ENCODE results near the gene ADD1.
"Not testable (repeated sequence)": the region's sequence is repeated elsewhere in the genome, so short reads cannot be mapped to it uniquely, and the experiment has no call there.

Gene ADD1

GRCh38 chr4:2915789-2916188 is 72.1 kb downstream of the ADD1 start:
- DNase-seq (ENCODE audit: low read depth in 1 of 2, low spot score in 1 of 2): no peak

GRCh38 chr4:2916696-2917095 is 73.1 kb downstream of the ADD1 start:
- DNase-seq (ENCODE audit: low read depth in 1 of 2, low spot score in 1 of 2): not testable (repeated sequence)

DNA sequence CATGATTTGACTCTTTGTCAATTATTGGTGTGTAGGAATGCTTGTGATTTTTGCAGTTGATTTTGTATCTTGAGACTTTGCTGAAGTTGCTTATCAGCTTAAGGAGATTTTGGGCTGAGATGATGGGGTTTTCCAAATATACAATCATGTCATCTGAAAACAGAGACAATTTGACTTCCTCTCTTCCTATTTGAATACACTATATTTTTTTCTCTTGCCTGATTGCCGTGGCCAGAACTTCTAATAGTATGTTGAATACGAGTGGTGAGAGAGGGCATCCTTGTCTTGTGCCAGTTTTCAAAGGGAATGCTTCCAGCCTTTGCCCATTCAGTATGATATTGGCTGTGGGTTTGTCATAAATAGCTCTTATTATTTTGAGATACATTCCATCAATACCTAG is 74.7 kb downstream of the ADD1 start:
- DNase-seq (ENCODE audit: low read depth in 1 of 2, low spot score in 1 of 2): not testable (repeated sequence)

- not testable (repeated sequence) for DNase-seq (ENCODE audit: low read depth in 1 of 2, low spot score in 1 of 2)
Observed at GRCh38 chr4:2918714-2919113, 75.1 kb downstream of the ADD1 start.

- not testable (repeated sequence) for DNase-seq (ENCODE audit: low read depth in 1 of 2, low spot score in 1 of 2)
Observed at GRCh38 chr4:2922453-2923101, 78.9 kb downstream of the ADD1 start.

DNA sequence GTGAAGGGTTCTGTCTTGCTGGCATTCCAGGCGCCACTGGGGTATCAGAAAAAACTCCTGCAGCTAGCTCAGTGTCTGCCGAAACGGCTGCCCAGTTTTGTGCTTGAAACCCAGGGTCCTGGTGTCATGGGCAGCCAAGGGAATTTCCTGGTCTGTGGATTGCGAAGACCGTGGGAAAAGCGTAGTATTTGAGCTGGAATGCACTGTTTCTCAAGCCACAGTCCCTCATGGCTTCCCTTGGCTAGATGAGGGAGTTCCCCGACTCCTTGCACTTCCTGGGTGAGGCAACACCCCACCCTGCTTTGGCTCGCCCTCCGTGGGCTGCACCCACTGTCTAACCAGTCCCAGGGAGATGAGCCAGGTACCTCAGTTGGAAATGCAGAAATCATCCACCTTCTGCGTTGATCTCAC is 79.5 kb downstream of the ADD1 start:
- DNase-seq (ENCODE audit: low read depth in 1 of 2, low spot score in 1 of 2): no peak

- no peak for DNase-seq (ENCODE audit: low read depth in 1 of 2, low spot score in 1 of 2)
Observed at GRCh38 chr4:2923668-2924173, 80.1 kb downstream of the ADD1 start.

GRCh38 chr4:2924286-2924685 is 80.6 kb downstream of the ADD1 start:
- DNase-seq (ENCODE audit: low read depth in 1 of 2, low spot score in 1 of 2): no peak

DNA sequence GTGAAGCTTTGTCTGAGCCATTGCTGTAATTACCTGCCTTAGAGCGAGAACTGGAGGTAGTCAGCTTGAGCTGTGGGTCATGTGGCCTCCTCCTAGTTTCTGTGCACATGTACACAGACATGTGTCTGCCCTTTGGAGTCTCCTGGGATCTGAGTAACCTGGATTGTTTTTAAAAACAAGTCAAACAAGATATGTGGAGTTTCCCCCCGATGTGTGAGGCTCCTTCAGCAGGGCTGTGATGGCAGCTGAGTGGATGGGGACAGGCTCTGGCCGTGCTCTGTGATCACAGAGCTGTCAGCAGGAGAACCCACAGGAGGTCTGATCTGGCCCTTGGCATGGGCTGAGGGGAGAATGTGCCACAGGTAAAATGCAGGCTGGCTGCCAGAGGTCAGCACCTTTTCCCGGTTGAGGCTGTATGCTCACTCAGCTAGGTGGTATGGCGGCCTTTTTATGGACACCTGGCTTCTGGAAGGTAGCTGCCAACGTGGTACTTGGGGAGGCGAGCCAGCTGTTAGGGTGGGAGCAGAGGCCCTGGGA is 81.2 kb downstream of the ADD1 start:
- DNase-seq (ENCODE audit: low read depth in 1 of 2, low spot score in 1 of 2): no peak

DNA sequence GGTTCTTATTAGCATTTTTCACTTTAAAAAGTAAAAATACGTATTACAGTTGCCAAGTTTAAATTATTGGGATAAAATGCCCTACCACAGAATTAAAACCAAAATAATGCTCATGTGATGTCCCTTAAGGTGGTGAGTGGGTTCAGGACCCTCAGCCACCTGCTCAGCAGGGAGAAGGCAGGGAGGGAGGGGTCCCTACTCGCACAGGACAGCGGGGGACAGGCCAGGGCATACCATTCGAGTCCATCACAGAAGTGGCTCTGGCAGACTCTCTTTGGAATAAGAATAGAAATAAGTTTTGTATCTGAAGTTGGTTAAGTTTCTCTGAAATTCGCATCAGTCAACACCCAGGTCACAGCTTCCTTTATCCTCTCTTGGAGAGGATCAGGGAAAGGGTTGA is 81.9 kb downstream of the ADD1 start:
- no peak for DNase-seq (ENCODE audit: low read depth in 1 of 2, low spot score in 1 of 2)

DNA sequence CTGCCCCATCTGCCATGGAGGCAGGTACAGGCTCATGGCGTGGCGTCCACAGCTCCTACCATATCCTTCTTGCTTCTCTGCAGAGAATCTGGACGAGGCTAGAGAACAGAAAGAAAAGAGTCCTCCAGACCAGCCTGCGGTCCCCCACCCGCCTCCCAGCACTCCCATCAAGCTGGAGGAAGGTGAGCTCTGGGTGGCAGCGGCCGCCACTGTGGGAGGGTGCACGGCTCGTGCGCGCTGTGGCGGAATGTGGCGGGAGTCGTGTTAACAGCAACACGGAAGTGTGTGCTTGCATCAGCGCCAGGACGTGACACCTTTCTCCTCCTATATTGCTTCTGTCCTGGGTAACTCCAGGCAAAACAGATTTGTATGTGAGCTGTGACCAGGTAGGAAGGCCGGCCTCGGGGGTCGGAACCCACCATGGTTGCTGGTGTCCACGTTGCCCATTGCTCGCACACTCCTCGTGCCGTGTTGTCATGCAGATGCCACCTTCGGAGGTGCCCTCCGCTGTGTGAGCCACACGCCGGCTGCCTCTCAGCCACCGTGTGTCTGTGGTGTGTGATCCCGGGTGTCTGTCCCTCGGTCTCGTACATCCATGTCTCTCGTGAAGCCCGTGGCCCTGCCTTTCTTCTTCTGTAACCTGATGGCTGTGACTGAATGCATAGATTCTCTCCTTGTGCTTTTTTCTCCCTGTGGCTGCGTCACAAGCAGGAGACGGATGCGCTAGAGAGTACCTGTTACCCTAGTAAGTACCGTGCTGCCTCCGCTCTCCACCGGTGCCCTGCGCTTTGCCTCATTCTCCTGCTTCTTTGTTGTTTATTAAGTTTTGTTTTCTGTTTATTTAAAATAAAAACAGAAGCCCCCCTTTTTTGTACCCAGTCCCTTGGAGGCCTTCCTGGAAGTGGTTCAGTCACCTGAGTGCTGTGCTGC is 82.6 kb downstream of the ADD1 start:
- no peak for DNase-seq (ENCODE audit: low read depth in 1 of 2, low spot score in 1 of 2)

DNA sequence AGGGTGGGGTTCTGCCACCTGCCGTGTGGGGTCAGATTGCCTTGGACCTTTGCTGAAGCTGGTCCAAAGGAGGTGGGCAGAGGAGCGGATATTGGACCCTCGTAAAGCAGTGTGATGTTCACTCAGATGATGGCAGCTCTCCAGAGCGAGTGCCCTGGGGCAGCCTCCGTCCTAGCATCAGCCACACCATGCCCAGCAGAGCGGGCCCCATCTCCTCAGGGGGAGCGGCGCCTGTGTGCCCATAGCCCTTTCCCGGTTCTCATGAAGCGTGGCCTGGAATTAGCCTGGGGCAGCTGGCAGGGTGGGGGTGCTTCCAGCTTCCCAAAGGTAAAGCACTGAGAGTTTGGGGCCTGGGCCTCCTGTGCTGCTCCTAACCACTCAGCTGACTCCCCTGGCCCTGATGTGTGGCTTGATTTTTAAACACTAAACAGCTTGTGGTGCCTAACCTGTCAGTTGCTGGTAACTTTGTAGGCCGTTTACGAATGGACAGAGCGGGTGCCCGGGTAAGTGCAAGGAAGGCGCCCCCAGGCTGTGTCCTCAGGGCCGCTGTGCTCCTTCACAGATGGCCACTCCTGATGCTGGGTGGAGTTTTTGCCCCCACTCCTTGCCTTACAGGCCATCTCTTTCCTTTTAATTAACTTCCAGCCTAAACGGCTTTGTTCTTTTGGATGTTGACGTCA is 83.5 kb downstream of the ADD1 start:
- no peak for DNase-seq (ENCODE audit: low read depth in 1 of 2, low spot score in 1 of 2)

- no peak for DNase-seq (ENCODE audit: low read depth in 1 of 2, low spot score in 1 of 2)
Observed at GRCh38 chr4:2927696-2928075, 84.0 kb downstream of the ADD1 start.

DNA sequence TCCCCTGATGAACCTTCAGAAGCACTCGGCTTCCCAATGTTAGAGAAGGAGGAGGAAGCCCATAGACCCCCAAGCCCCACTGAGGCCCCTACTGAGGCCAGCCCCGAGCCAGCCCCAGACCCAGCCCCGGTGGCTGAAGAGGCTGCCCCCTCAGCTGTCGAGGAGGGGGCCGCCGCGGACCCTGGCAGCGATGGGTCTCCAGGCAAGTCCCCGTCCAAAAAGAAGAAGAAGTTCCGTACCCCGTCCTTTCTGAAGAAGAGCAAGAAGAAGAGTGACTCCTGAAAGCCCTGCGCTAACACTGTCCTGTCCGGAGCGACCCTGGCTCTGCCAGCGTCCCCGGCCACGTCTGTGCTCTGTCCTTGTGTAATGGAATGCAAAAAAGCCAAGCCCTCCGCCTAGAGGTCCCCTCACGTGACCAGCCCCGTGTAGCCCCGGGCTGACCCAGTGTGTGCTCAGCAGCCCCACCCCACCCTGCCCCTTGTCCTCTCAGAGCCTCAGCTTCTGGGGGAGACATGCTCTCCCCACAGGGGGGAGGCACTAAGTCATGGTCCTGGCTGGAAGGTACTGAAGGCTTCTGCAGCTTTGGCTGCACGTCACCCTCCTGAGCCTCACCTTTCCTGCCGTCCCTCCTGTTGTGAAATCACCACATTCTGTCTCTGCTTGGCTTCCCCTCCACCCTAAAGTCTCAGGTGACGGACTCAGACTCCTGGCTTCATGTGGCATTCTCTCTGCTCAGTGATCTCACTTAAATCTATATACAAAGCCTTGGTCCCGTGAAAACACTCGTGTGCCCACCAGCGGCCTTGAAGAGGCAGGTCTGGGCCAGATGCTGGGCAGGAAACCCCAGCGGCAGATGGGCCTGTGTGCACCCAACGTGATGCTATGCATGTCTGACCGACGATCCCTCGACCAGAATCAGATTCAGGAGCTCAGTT is 84.9 kb downstream of the ADD1 start:
- DNase-seq (ENCODE audit: low read depth in 1 of 2, low spot score in 1 of 2): no peak

GRCh38 chr4:2929469-2929868 is 85.8 kb downstream of the ADD1 start:
- no peak for DNase-seq (ENCODE audit: low read depth in 1 of 2, low spot score in 1 of 2)

DNA sequence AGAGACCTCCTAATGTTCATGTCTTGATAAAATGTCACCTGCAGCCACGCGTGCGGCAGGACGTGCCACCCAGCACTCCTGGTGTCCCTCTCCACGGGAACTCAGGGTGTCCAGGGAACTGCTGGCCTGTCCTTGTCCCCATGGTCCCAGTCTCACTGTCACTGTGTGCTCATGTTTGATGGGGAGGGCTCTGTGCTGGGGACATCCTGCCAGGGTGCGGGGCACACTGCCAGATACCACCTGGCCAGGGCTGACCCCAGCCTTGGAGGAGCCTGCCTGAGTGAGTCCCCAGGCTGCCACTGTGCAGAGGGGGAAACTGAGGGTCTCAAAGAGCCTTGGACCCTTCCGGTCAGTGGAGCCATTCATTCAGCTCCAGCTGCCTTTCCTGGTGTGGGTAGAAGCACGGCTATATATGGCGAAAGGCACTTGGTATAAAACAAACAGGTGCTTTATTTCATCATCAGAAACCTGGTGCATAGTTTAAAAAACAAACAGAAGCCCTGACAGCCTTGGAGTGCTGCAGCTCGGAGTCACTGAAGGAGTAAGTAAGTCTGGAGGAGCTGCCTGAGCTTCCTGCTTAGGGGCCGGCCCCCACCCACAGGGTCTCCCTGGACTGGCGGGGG is 86.6 kb downstream of the ADD1 start:
- no peak for DNase-seq (ENCODE audit: low read depth in 1 of 2, low spot score in 1 of 2)

GRCh38 chr4:2930758-2931511 is 87.3 kb downstream of the ADD1 start:
- DNase-seq (ENCODE audit: low read depth in 1 of 2, low spot score in 1 of 2): no peak

DNA sequence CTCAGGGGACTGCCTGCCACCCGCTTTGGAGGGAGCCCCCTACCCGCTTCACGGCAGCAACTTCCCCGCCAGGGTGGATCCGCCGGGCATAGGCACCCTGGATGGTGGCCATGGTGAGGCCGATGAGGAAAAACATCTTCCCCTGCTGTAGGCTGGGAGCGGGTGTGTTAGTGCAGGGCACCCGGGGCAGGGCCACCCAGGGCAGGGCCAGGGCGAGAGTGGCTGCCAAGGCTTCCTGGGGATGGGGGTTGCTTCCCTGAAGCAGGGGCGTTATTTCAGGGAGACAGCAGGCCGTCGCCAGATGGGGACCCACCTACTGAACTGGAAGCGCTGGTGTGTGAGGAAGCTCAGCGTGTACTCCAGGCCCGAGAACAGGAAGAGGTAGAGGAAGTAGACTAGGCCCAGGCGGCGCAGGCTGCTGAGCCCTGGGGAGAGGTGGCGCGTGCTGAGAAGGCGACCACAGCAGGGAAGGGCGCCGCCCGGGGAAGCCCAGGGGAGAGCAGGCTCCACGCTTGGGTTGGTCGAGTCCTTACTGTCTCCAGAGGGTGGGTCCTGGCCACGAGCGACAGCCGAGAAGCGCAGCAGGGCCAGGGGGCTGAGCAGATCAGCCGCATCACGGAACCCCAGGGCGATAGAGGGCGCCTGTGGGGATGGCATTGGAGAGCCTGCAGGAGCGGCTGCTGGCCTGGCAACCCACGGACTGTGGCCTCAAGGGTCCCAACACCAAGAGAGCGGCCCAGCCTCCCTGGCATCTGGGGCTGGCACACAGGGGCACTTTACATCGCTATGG is 88.1 kb downstream of the ADD1 start:
- no peak for DNase-seq (ENCODE audit: low read depth in 1 of 2, low spot score in 1 of 2)
